Osteocyte (in vitro differentiated cells): ENCODE results near the gene CD3G. TPM values are rescaled to one million over a fixed set of nuclear protein-coding genes. Genes with fewer than 3 reads are reported as not detected.

Experiments
- DNase-seq: peaks from one replicate; pipeline ENCODE4 v3.0.0; 2021; ENCODE audit warnings: mixed read lengths; ENCODE audit not compliant: unreplicated experiment; ENCODE audit errors: extremely low spot score
- H3K27ac Mint-ChIP-seq: one replicate; pipeline ENCODE4 v1.8.0; 2021; ENCODE audit warnings: mild to moderate bottlenecking, mixed read lengths; ENCODE audit not compliant: unreplicated experiment
- H3K27me3 Mint-ChIP-seq: one replicate; pipeline ENCODE4 v1.8.0; 2021; ENCODE audit warnings: mixed read lengths; ENCODE audit not compliant: unreplicated experiment
- H3K36me3 Mint-ChIP-seq: one replicate; pipeline ENCODE4 v1.8.0; 2021; ENCODE audit warnings: mixed read lengths; ENCODE audit not compliant: unreplicated experiment
- H3K4me1 Mint-ChIP-seq: one replicate; pipeline ENCODE4 v1.8.0; 2021; ENCODE audit warnings: mixed read lengths; ENCODE audit not compliant: unreplicated experiment
- H3K4me3 Mint-ChIP-seq: one replicate; pipeline ENCODE4 v1.8.0; 2021; ENCODE audit warnings: mild to moderate bottlenecking, moderate library complexity, mixed read lengths; ENCODE audit not compliant: unreplicated experiment
- H3K9me3 Mint-ChIP-seq: one replicate; pipeline ENCODE4 v1.8.0; 2021; ENCODE audit warnings: mixed read lengths; ENCODE audit not compliant: unreplicated experiment
- long read RNA-seq: library from polyadenylated mRNA; unstranded; transcript quantifications from one replicate; pipeline ENCODE4 v2.0.0, GENCODE V29; 2021
- total RNA-seq: library from RNA; stranded (reverse); gene quantifications from 2 replicates; pipeline ENCODE4 v1.2.1, GENCODE V29; 2021
- TF ChIP-seq, protein P1 (sequence below): fragments of 200-600 bp; sonication (generic); IDR thresholded peaks from 2 replicates; pipeline ENCODE4 v1.5.0; 2021; ENCODE audit warnings: antibody characterized with exemption, mild to moderate bottlenecking, moderate library complexity

The CD3G gene
- not detected in 2 replicates for total RNA-seq
- long read RNA-seq: 0 reads

DNA sequence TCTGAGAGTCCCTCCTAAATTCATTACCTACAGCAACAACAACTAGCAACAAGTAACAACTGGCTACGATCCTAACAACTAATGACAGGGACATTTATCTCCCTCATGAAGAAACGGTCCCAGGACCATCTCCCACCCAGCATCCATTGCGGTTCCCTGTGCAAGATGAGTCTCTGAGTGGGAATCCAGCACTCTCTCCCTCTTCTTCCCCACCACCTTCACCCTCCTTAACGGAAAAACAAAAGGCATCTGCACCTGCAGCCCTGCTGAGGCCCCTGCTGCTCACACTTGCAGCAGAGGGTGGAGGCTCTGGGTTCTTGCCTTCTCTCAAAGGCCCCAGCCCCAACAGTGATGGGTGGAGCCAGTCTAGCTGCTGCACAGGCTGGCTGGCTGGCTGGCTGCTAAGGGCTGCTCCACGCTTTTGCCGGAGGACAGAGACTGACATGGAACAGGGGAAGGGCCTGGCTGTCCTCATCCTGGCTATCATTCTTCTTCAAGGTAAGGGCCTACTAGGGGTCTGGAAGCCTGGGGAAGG lies at the start of gene CD3G:
Gene CD3G (plus strand): TSS at position 364 of the 535 bp plus-strand sequence. CDS start 80 bp downstream, at position 444.
- no peaks in the 10 kb centered on the region for H3K9me3 Mint-ChIP-seq
- no peaks in the 10 kb centered on the region for H3K4me1 Mint-ChIP-seq
- no peak within 1 kb of the TSS for H3K27ac Mint-ChIP-seq
- peak; percentile 38 for DNase-seq
- peaks cover 54% of the 10 kb centered on the region for H3K27me3 Mint-ChIP-seq
- H3K36me3 Mint-ChIP-seq: no peaks in the 10 kb centered on the region
- H3K4me3 Mint-ChIP-seq: no peak within 1 kb of the TSS
- TF ChIP-seq, protein P1, sequence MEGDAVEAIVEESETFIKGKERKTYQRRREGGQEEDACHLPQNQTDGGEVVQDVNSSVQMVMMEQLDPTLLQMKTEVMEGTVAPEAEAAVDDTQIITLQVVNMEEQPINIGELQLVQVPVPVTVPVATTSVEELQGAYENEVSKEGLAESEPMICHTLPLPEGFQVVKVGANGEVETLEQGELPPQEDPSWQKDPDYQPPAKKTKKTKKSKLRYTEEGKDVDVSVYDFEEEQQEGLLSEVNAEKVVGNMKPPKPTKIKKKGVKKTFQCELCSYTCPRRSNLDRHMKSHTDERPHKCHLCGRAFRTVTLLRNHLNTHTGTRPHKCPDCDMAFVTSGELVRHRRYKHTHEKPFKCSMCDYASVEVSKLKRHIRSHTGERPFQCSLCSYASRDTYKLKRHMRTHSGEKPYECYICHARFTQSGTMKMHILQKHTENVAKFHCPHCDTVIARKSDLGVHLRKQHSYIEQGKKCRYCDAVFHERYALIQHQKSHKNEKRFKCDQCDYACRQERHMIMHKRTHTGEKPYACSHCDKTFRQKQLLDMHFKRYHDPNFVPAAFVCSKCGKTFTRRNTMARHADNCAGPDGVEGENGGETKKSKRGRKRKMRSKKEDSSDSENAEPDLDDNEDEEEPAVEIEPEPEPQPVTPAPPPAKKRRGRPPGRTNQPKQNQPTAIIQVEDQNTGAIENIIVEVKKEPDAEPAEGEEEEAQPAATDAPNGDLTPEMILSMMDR: no peak

DNA sequence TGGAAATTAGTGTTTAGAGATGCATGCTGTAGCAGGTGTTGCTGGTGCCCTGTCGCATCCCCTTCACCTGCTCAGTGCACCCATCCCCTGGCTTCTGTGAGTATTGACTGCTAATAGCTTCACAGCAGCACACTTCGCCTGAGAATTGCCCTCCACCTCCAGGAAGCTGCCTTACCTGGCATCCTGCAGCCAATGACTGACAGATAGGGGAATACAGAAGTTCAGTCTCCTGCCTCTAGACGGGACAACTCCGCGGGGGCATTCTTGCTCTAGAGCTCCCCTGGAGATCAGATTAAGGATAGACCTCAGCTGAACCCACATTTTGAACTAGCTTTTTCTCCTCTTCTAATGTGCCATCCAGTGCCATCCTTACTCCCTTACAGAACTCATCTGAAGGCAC lies 48.9 kb upstream of the CD3G start:
- TF ChIP-seq, protein P1: no peak
- DNase-seq: no peak
- no peak overlapping the region for H3K27ac Mint-ChIP-seq
- no peaks in the 10 kb centered on the region for H3K36me3 Mint-ChIP-seq
- no peaks in the 10 kb centered on the region for H3K4me1 Mint-ChIP-seq
- no peaks in the 10 kb centered on the region for H3K9me3 Mint-ChIP-seq
- H3K4me3 Mint-ChIP-seq: no peak overlapping the region
- peaks cover 29% of the 10 kb centered on the region for H3K27me3 Mint-ChIP-seq

DNA sequence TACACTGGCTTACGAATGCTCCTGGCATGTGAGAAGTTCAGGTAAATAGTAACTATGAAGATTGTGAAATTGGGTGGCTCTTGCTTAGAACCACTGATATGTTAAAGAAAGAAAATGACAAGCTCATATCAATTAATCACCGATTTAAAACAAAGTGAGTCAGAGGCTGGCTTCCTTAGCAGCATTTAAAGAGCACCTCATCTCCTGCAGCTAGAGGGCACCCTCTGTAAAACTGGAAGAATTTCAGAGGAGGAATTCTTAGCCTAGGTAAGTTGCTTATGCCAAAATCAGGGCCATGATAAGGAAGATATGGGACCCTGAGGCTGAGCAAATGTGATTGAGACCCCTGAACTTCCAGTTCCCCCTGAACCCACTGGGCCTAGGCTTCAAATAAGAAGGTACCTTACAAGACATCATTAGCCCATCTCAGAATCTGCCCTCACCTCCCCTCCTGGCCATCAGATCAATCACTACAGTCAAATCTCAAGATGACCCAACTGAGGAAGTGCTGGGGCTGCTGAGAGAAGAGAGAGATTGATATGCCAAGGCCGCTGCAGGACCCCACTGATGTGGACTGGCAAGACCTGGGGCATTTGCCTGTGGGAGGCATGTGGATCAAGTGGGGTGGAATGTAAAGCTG lies 48.2 kb upstream of the CD3G start:
- no peak overlapping the region for H3K4me3 Mint-ChIP-seq
- no peaks in the 10 kb centered on the region for H3K4me1 Mint-ChIP-seq
- no peaks in the 10 kb centered on the region for H3K36me3 Mint-ChIP-seq
- no peak overlapping the region for H3K27ac Mint-ChIP-seq
- TF ChIP-seq, protein P1: peak; percentile 43
- H3K9me3 Mint-ChIP-seq: no peaks in the 10 kb centered on the region
- no peak for DNase-seq
- peaks cover 26% of the 10 kb centered on the region for H3K27me3 Mint-ChIP-seq

DNA sequence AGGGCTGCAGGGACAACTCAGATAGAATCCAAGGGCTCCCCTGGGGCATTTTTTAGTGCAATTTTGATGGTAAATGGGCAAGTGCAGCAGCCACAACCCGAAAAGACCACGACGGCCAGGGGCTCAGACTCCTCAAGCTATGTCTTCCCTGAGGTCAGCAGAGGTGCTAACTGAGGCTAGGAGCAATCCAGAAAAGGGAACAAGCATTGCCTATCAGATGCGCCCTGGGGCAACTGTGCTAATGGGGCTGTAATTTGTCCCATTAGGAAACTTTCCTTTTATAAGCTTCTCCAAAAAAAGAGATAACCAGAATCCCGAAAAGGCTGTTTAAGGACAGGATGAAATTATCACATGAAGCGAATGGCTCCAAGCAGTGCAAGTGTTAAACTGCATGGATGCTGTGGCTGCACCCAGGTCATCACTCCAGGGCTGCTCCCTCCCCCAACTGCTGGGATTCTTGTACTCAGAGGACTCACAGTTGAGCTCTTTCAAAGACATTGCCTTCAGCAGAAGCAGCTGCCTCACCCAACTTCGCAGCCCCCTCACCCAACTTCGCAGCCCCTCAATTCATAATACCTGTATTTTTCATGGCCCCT lies 42.4 kb upstream of the CD3G start:
- no peak for DNase-seq
- no peak overlapping the region for H3K27ac Mint-ChIP-seq
- TF ChIP-seq, protein P1: no peak
- no peaks in the 10 kb centered on the region for H3K9me3 Mint-ChIP-seq
- H3K4me1 Mint-ChIP-seq: no peaks in the 10 kb centered on the region
- H3K4me3 Mint-ChIP-seq: no peak overlapping the region
- H3K27me3 Mint-ChIP-seq: peaks cover 34% of the 10 kb centered on the region
- H3K36me3 Mint-ChIP-seq: no peaks in the 10 kb centered on the region

GRCh38 chr11:118304227-118304567 lies 39.9 kb upstream of the CD3G start:
- TF ChIP-seq, protein P1: no peak
- no peaks in the 10 kb centered on the region for H3K9me3 Mint-ChIP-seq
- H3K27ac Mint-ChIP-seq: no peak overlapping the region
- no peak for DNase-seq
- H3K27me3 Mint-ChIP-seq: peaks cover 42% of the 10 kb centered on the region
- H3K36me3 Mint-ChIP-seq: no peaks in the 10 kb centered on the region
- H3K4me3 Mint-ChIP-seq: no peak overlapping the region
- H3K4me1 Mint-ChIP-seq: no peaks in the 10 kb centered on the region
